PFSK-1 (cell line): ENCODE measurements around the gene C1QTNF5.

Source experiments
- FOXP2 ChIP-seq: optimal IDR thresholded peaks from 2 replicates; pipeline ENCODE3; 2011; ENCODE audit warnings: borderline replicate concordance, control low read depth, inconsistent platforms; ENCODE audit not compliant: insufficient read depth; ENCODE audit errors: extremely low read length, extremely low read depth
- POLR2AphosphoS5 ChIP-seq: IDR thresholded peaks from 2 replicates; pipeline ENCODE4 v1.6.1; 2012; ENCODE audit warnings: low read depth, mild to moderate bottlenecking, control low read depth, low read length, moderate library complexity
- SIN3A ChIP-seq: IDR thresholded peaks from 2 replicates; pipeline ENCODE4 v1.6.1; 2012; ENCODE audit warnings: mild to moderate bottlenecking, low read length, moderate library complexity, borderline replicate concordance; ENCODE audit not compliant: insufficient read depth
- TAF1 ChIP-seq: IDR thresholded peaks from 2 replicates; pipeline ENCODE4 v1.6.1; 2012; ENCODE audit warnings: low read length, control low read depth, borderline replicate concordance; ENCODE audit not compliant: insufficient read depth
- TF ChIP-seq, protein P1 (sequence below), 2 experiments: IDR thresholded peaks; 2 replicates each; pipeline versions ENCODE4 v1.6.1 to v1.8.0; 2011 to 2012; ENCODE audit warnings: low read depth in 2 of 2, low read length in 2 of 2, control low read depth in 1 of 2, inconsistent platforms in 1 of 2, mild to moderate bottlenecking in 1 of 2, moderate library complexity in 1 of 2; ENCODE audit not compliant: insufficient read depth in 1 of 2

DNA sequence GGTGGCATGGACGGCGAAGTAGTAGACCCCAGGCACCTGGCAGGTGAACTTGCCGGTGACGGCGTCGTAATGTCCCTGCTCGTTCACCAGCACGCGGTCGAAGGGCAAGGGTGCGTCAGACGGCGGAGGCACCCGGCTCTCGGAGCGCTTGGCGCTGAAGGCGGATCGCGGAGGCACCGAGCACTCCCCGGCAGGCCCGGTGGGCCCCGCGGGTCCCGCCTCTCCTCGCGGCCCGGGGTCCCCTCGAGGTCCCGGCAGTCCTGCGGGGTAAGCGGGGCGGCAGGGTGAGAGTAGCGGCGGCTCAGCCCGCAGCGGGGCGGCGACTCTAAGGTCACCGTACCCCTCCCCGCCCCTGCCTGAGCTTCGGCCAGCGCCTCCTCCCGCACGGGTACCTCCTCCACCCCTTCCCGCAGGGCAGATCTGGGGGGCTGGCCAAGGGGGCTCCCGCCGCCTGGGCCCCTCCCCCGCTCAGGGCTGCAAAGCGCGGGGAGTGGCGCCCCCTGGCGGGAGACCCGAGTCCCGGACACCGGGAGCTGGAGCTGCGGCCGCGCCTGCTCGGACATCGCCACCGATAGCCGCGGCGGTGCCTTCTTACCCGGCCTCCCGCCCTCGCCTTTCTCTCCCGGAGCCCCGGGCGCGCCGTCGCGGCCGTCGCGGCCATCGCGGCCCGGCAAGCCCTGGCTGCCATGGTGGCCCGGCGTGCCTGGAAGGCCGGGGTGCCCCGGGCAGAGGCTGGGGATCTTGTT lies 921 bp downstream of the C1QTNF5 start:
- TF ChIP-seq POLR2AphosphoS5 (no peak), TAF1 (no peak), SIN3A (no peak), FOXP2 (peak; percentile 43)
- TF ChIP-seq, protein P1, sequence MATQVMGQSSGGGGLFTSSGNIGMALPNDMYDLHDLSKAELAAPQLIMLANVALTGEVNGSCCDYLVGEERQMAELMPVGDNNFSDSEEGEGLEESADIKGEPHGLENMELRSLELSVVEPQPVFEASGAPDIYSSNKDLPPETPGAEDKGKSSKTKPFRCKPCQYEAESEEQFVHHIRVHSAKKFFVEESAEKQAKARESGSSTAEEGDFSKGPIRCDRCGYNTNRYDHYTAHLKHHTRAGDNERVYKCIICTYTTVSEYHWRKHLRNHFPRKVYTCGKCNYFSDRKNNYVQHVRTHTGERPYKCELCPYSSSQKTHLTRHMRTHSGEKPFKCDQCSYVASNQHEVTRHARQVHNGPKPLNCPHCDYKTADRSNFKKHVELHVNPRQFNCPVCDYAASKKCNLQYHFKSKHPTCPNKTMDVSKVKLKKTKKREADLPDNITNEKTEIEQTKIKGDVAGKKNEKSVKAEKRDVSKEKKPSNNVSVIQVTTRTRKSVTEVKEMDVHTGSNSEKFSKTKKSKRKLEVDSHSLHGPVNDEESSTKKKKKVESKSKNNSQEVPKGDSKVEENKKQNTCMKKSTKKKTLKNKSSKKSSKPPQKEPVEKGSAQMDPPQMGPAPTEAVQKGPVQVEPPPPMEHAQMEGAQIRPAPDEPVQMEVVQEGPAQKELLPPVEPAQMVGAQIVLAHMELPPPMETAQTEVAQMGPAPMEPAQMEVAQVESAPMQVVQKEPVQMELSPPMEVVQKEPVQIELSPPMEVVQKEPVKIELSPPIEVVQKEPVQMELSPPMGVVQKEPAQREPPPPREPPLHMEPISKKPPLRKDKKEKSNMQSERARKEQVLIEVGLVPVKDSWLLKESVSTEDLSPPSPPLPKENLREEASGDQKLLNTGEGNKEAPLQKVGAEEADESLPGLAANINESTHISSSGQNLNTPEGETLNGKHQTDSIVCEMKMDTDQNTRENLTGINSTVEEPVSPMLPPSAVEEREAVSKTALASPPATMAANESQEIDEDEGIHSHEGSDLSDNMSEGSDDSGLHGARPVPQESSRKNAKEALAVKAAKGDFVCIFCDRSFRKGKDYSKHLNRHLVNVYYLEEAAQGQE (IDR thresholded peaks at IDR 0.05; ENCODE audit: insufficient read depth in 1 of 2, low read depth in 2 of 2, low read length in 2 of 2): no peak
